ENCODE data around the gene MKLN1. TPM values are rescaled to one million over a fixed set of nuclear protein-coding genes. Genes with fewer than 3 reads are reported as not detected.

The MKLN1 gene
- total and polyA plus RNA-seq, 4 donors = 7.1 to 48.4 (median 25.5) TPM

- H3K27me3 ChIP-seq (ENCODE audit: control insufficient read depth in 4 of 4, insufficient read depth in 4 of 4, low read length in 3 of 4) = no peaks in the 10 kb centered on the region
- H3K9me3 ChIP-seq (ENCODE audit: control insufficient read depth in 4 of 4, low read length in 3 of 4) = no peaks in the 10 kb centered on the region
- no peak overlapping the region for H3K9ac ChIP-seq (ENCODE audit: low read depth in 1 of 2, low read length in 2 of 2)
- DNase-seq (ENCODE audit: low spot score) = no peak
- no peak overlapping the region for H3K27ac ChIP-seq (ENCODE audit: low read depth in 1 of 2, low read length in 2 of 2)
- H3K4me3 ChIP-seq (ENCODE audit: low read depth in 1 of 3, low read length in 3 of 3) = no peak overlapping the region
- no peaks in the 10 kb centered on the region for H3K36me3 ChIP-seq (ENCODE audit: control insufficient read depth in 4 of 4, insufficient read depth in 3 of 4, low read depth in 1 of 4, low read length in 3 of 4)
- TF ChIP-seq HNF4A (conservative IDR thresholded peaks at IDR 0.05) (no peak), GABPA (IDR thresholded peaks at IDR 0.05 in 1 of 2, conservative IDR thresholded peaks at IDR 0.05 in 1 of 2) (no peak), TAF1 (conservative IDR thresholded peaks at IDR 0.05) (no peak), YY1 (IDR thresholded peaks at IDR 0.05) (no peak), NR2F2 (IDR thresholded peaks at IDR 0.05) (no peak), SP1 (IDR thresholded peaks at IDR 0.05) (no peak), EGR1 (IDR thresholded peaks at IDR 0.05; ENCODE audit: low read depth in 2 of 2) (no peak), RAD21 (IDR thresholded peaks at IDR 0.05) (no peak)
- TF ChIP-seq, protein P1, sequence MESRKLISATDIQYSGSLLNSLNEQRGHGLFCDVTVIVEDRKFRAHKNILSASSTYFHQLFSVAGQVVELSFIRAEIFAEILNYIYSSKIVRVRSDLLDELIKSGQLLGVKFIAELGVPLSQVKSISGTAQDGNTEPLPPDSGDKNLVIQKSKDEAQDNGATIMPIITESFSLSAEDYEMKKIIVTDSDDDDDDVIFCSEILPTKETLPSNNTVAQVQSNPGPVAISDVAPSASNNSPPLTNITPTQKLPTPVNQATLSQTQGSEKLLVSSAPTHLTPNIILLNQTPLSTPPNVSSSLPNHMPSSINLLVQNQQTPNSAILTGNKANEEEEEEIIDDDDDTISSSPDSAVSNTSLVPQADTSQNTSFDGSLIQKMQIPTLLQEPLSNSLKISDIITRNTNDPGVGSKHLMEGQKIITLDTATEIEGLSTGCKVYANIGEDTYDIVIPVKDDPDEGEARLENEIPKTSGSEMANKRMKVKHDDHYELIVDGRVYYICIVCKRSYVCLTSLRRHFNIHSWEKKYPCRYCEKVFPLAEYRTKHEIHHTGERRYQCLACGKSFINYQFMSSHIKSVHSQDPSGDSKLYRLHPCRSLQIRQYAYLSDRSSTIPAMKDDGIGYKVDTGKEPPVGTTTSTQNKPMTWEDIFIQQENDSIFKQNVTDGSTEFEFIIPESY (IDR thresholded peaks at IDR 0.05) = no peak
- peaks cover 0 to 4% (median 0%) of the 10 kb centered on the region in 4 donors for H3K4me1 ChIP-seq (ENCODE audit: control insufficient read depth in 4 of 4, insufficient read depth in 4 of 4, low read length in 3 of 4)
Measured at GRCh38 chr7:131524703-131525102, 197.0 kb downstream of the MKLN1 start.

DNA sequence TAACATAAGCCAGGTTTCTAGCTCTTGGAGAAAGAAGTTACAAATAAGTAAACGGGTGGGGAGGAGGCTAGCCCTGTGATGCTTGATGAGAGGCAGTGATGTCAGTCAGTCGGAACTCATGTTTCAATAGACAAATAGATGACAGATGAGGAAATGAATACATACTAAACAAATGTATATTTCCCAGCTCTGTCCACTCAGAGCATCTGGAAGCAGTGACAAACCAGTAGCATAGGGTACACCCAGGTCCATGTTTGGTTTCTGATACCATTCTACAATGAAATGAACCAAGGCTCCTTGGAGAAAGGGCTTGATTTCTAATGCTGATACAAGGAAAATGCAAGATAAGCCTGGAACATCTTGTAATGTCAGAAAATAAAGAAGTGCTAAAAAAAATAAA is 198.1 kb downstream of the MKLN1 start:
- Histone ChIP-seq H3K9ac (ENCODE audit: low read depth in 1 of 2, low read length in 2 of 2) (no peak overlapping the region), H3K27me3 (ENCODE audit: control insufficient read depth in 4 of 4, insufficient read depth in 4 of 4, low read length in 3 of 4) (no peaks in the 10 kb centered on the region), H3K27ac (ENCODE audit: low read depth in 1 of 2, low read length in 2 of 2) (no peak overlapping the region), H3K9me3 (ENCODE audit: control insufficient read depth in 4 of 4, low read length in 3 of 4) (no peaks in the 10 kb centered on the region), H3K36me3 (ENCODE audit: control insufficient read depth in 4 of 4, insufficient read depth in 3 of 4, low read depth in 1 of 4, low read length in 3 of 4) (no peaks in the 10 kb centered on the region), H3K4me1 (ENCODE audit: control insufficient read depth in 4 of 4, insufficient read depth in 4 of 4, low read length in 3 of 4) (peaks cover 0 to 4% (median 0%) of the 10 kb centered on the region in 4 donors), H3K4me3 (ENCODE audit: low read depth in 1 of 3, low read length in 3 of 3) (no peak overlapping the region)
- DNase-seq (ENCODE audit: low spot score) = no peak
- TF ChIP-seq TAF1 (conservative IDR thresholded peaks at IDR 0.05) (no peak), ATF3 (IDR thresholded peaks at IDR 0.05) (no peak), HNF4A (conservative IDR thresholded peaks at IDR 0.05) (no peak), RXRA (IDR thresholded peaks at IDR 0.05) (no peak), RAD21 (IDR thresholded peaks at IDR 0.05) (no peak), NR2F2 (IDR thresholded peaks at IDR 0.05) (no peak), FOXA2 (IDR thresholded peaks at IDR 0.05) (no peak), CTCF (IDR thresholded peaks at IDR 0.05; ENCODE audit: low read depth, low read length, missing input control) (no peak), JUND (IDR thresholded peaks at IDR 0.05) (no peak), YY1 (IDR thresholded peaks at IDR 0.05) (no peak)
- TF ChIP-seq, protein P2, sequence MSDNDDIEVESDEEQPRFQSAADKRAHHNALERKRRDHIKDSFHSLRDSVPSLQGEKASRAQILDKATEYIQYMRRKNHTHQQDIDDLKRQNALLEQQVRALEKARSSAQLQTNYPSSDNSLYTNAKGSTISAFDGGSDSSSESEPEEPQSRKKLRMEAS (IDR thresholded peaks at IDR 0.05) = no peak
- TF ChIP-seq, protein P1 (IDR thresholded peaks at IDR 0.05) = no peak
- WGBS = 74% methylated on average over 2 of the region's 2 CpGs
